Erythroblast (primary cell): ENCODE data around the gene FN3KRP.

Experiments used
- GATA1 ChIP-seq: IDR thresholded peaks from 2 replicates; pipeline ENCODE4 v1.6.1; 2011; ENCODE audit warnings: low read depth, mild to moderate bottlenecking, control low read depth, low read length, moderate library complexity
- POLR2A ChIP-seq: IDR thresholded peaks from 2 replicates; pipeline ENCODE4 v1.6.1; 2011; ENCODE audit warnings: mild to moderate bottlenecking, low read length

GRCh38 chr17:82772026-82772425 is 55.5 kb downstream of the FN3KRP start:
- no peak for TF ChIP-seq POLR2A
- no peak for TF ChIP-seq GATA1
